Gastrocnemius medialis (tissue), 4 donors: ENCODE measurements around the gene DIPK1B. TPM values are rescaled to one million over a fixed set of nuclear protein-coding genes. Genes with fewer than 3 reads are reported as not detected.

Experiments used
- ATAC-seq, 2 donors: fragments of 150-250 bp; one replicate each; pipeline ENCODE4 v1.9.1; 2016
- DNase-seq, 2 donors: peaks; one replicate each; pipeline ENCODE4 v3.0.0-alpha.2; 2019
- H3K27ac ChIP-seq, 4 donors: fragments of 200-600 bp; sonication (generic); 1 replicate in 1 of 4; 2 replicates in 3 of 4; pipeline ENCODE4 v1.5.1; 2016 to 2018; ENCODE audit warnings: mild to moderate bottlenecking in 2 of 4, moderate library complexity in 1 of 4
- H3K27me3 ChIP-seq, 3 donors: fragments of 200-600 bp; sonication (generic) in 2 of 3; 1 replicate in 1 of 3; 2 replicates in 2 of 3; pipeline versions ENCODE4 v1.5.1 to v1.6.0; 2016 to 2019; ENCODE audit warnings: mild to moderate bottlenecking in 1 of 3, moderate library complexity in 1 of 3
- H3K36me3 ChIP-seq, 2 donors: fragments of 200-600 bp; sonication (generic) in 1 of 2; one replicate each; pipeline ENCODE4 v1.5.1; 2017 to 2018
- H3K4me1 ChIP-seq, 2 donors: fragments of 200-600 bp; sonication (generic) in 1 of 2; one replicate each; pipeline ENCODE4 v1.5.1; 2016 to 2017; ENCODE audit warnings: mild to moderate bottlenecking in 2 of 2
- H3K4me3 ChIP-seq, 4 donors: fragments of 200-600 bp; sonication (generic) in 3 of 4; 1 replicate in 1 of 4; 2 replicates in 3 of 4; pipeline ENCODE4 v1.5.1; 2016 to 2019; ENCODE audit warnings: mild to moderate bottlenecking in 2 of 4
- H3K9me3 ChIP-seq, 3 donors: fragments of 200-600 bp; sonication (generic) in 2 of 3; 1 replicate in 1 of 3; 2 replicates in 2 of 3; pipeline ENCODE4 v1.5.1; 2016 to 2019
- POLR2A ChIP-seq, 2 donors: fragments of 450-650 bp; IDR thresholded peaks; one replicate each; pipeline ENCODE4 v1.6.1; 2017; ENCODE audit warnings: antibody characterized with exemption in 2 of 2, mild to moderate bottlenecking in 2 of 2, moderate library complexity in 2 of 2
- in situ Hi-C, 4 donors: fragments of 200-750 bp; cut with MboI; loops; one replicate each; pipeline versions ENCODE4 v1.15.0 to v1.8.0; 2017; ENCODE audit warnings: low sequenced_read_pairs in 4 of 4
- intact Hi-C: fragments of 100-400 bp; cut with DNase I; formaldehyde crosslinking; loops from one replicate; pipeline ENCODE4 v1.15.1; 2023; ENCODE audit warnings: low total_unique reads
- total RNA-seq, 4 donors: library from RNA; depleted of rRNA; stranded (reverse); fragments of >200 nt; gene quantifications; one replicate each; pipeline versions ENCODE4 v1.1.0 to v1.2.3, GENCODE V29; 2016
- TF ChIP-seq, protein P1 (sequence below), 5 experiments: fragments of 450-650 bp in 3 of 5; fragments of 200-600 bp in 2 of 5; sonication (generic) in 2 of 5; IDR thresholded peaks in 4 of 5; conservative IDR thresholded peaks in 1 of 5; 1 replicate in 4 of 5; 2 replicates in 1 of 5; pipeline ENCODE4 v1.5.1; 2016 to 2019; ENCODE audit warnings: antibody characterized with exemption in 5 of 5, mild to moderate bottlenecking in 3 of 5, moderate library complexity in 3 of 5

DIPK1B gene
- total RNA-seq, 4 donors from 2014 or later, result 1.8 to 4.6 (median 3.8) TPM

DNA sequence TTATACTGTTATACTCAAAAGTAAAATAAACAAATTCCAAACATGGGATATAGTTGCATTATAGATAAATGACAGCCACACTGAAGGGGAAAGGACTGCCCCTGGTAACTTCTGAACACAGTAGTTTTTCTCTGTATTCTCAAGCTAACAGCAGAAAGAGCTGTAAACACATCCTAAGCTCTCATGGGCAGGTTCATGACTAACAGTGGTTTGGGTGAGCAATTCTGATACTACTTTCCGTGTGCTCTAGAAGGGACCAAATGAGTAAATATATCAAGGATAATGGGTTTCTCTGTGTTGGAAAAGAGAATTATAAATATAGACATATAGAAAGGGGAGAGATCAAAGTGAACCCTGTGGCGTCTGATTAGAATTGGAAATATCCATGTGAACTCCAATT, 38.2 kb downstream of the DIPK1B start:
- Histone ChIP-seq H3K27me3 (no peaks in the 10 kb centered on the region), H3K4me1 (peaks cover 0 to 3% of the 10 kb centered on the region in 2 donors), H3K36me3 (no peaks in the 10 kb centered on the region), H3K9me3 (no peaks in the 10 kb centered on the region), H3K4me3 (no peak overlapping the region), H3K27ac (peak overlapping the region in 1 of 4 donors; percentile 55)
- no peak for DNase-seq
- intact Hi-C loops, result no loop called here
- no peak for TF ChIP-seq POLR2A (IDR thresholded peaks at IDR 0.05)
- TF ChIP-seq, protein P1, sequence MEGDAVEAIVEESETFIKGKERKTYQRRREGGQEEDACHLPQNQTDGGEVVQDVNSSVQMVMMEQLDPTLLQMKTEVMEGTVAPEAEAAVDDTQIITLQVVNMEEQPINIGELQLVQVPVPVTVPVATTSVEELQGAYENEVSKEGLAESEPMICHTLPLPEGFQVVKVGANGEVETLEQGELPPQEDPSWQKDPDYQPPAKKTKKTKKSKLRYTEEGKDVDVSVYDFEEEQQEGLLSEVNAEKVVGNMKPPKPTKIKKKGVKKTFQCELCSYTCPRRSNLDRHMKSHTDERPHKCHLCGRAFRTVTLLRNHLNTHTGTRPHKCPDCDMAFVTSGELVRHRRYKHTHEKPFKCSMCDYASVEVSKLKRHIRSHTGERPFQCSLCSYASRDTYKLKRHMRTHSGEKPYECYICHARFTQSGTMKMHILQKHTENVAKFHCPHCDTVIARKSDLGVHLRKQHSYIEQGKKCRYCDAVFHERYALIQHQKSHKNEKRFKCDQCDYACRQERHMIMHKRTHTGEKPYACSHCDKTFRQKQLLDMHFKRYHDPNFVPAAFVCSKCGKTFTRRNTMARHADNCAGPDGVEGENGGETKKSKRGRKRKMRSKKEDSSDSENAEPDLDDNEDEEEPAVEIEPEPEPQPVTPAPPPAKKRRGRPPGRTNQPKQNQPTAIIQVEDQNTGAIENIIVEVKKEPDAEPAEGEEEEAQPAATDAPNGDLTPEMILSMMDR (IDR thresholded peaks at IDR 0.05 in 4 of 5, conservative IDR thresholded peaks at IDR 0.05 in 1 of 5), result no peak
- no peak for ATAC-seq
- in situ Hi-C loops, result no loop called here

GRCh38 chr9:136751244-136751643, 38.9 kb downstream of the DIPK1B start:
- ATAC-seq, result no peak
- TF ChIP-seq, protein P1 (IDR thresholded peaks at IDR 0.05 in 4 of 5, conservative IDR thresholded peaks at IDR 0.05 in 1 of 5), result no peak
- TF ChIP-seq POLR2A (IDR thresholded peaks at IDR 0.05), result no peak
- in situ Hi-C loops, result no loop called here

DNA sequence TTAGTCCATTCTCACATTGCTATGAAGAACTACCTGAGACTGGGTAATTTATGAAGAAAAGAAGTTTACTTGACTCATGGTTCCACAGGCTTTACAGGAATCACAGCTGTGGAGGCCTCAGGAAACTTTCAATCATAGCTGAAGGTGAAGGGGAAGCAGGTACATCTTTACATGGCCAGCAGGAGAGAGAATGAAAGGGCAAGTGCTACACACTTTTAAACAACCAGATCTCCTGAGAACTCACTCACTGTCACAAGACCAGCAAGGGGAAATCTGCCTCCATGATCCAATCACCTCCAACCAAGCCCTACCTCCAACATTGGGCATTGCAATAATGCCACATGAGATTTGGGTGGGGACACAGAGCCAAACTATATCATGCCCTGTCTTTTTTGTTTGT, 39.4 kb downstream of the DIPK1B start:
- H3K9me3 ChIP-seq, result no peaks in the 10 kb centered on the region
- TF ChIP-seq, protein P1 (IDR thresholded peaks at IDR 0.05 in 4 of 5, conservative IDR thresholded peaks at IDR 0.05 in 1 of 5), result no peak
- TF ChIP-seq POLR2A (IDR thresholded peaks at IDR 0.05), result no peak
- H3K4me3 ChIP-seq, result no peak overlapping the region
- no peak for DNase-seq
- H3K36me3 ChIP-seq, result no peaks in the 10 kb centered on the region
- H3K27ac ChIP-seq, result no peak overlapping the region
- intact Hi-C loops, result no loop called here
- ATAC-seq, result no peak
- in situ Hi-C loops, result no loop called here
- H3K4me1 ChIP-seq, result peaks cover 0 to 3% of the 10 kb centered on the region in 2 donors
- no peaks in the 10 kb centered on the region for H3K27me3 ChIP-seq

More at GRCh38 chr9:136751244-136751643, 38.9 kb downstream of the DIPK1B start:
- Histone ChIP-seq H3K36me3 (no peaks in the 10 kb centered on the region), H3K4me3 (no peak overlapping the region), H3K27ac (no peak overlapping the region), H3K9me3 (no peaks in the 10 kb centered on the region), H3K4me1 (peaks cover 0 to 3% of the 10 kb centered on the region in 2 donors), H3K27me3 (no peaks in the 10 kb centered on the region)
- intact Hi-C loops, result no loop called here
- no peak for DNase-seq

GRCh38 chr9:136753371-136754058, 41.1 kb downstream of the DIPK1B start:
- intact Hi-C loops (no loop called here), in situ Hi-C loops (no loop called here)

More at GRCh38 chr9:136753371-136754058, 41.1 kb downstream of the DIPK1B start:
- Histone ChIP-seq H3K36me3 (no peaks in the 10 kb centered on the region), H3K27ac (no peak overlapping the region), H3K9me3 (no peaks in the 10 kb centered on the region), H3K27me3 (no peaks in the 10 kb centered on the region), H3K4me3 (no peak overlapping the region), H3K4me1 (peaks cover 13 to 14% of the 10 kb centered on the region in 2 donors)
- DNase-seq (no peak), ATAC-seq (no peak)
- TF ChIP-seq, protein P1 (IDR thresholded peaks at IDR 0.05 in 4 of 5, conservative IDR thresholded peaks at IDR 0.05 in 1 of 5), result no peak
- TF ChIP-seq POLR2A (IDR thresholded peaks at IDR 0.05), result no peak
